ENCODE measurements around the gene KPNA6. TPM values are rescaled to one million over a fixed set of nuclear protein-coding genes. Genes with fewer than 3 reads are reported as not detected.

The KPNA6 gene
- total and polyA plus RNA-seq, 2 of the 13 experiments (the other 11 are each of a cell fraction or from before 2014, with no cell fraction given): 22.0 to 47.5 TPM

GRCh38 chr1:32111040-32111623 is 3.3 kb downstream of the KPNA6 start:
- peaks cover 76% of the 10 kb centered on the region for H3K79me2 ChIP-seq (ENCODE audit: insufficient read depth, low read length)
- ChIA-PET POLR2A (interaction anchor here (0.6 kb wide), 1 partner anchor 79 kb away, joined by 6 read pairs; no protein-coding TSS in a partner anchor), CTCF (ENCODE audit: low intra/inter-chr PET ratio, low total read pairs) (no interaction called here)
- ATAC-seq (no peak), FAIRE-seq (no peak), DNase-seq (ENCODE audit: low spot score) (no peak)
- H3K27ac ChIP-seq (ENCODE audit: extremely low read length, insufficient read depth, low read length): no peak overlapping the region
- peaks cover 0 to 8% of the 10 kb centered on the region in 2 experiments; a peak in 1 of 5 replicates for H3K36me3 ChIP-seq (replicated peaks in 1 of 2; ENCODE audit: control insufficient read depth in 1 of 2, insufficient read depth in 2 of 2, low read length in 2 of 2)
- no peaks in the 10 kb centered on the region for H3K9me3 ChIP-seq (ENCODE audit: low read length)
- in situ Hi-C loops (cut with HindIII; ENCODE audit: extremely low pct_ligation_motif_present, low pct_unique_long_range_greater_than_20kb): no loop called here
- H3K4me3 ChIP-seq (replicated peaks in 1 of 3; ENCODE audit: insufficient read depth in 1 of 3, low read depth in 2 of 3, low read length in 3 of 3): no peak overlapping the region
- no peaks in the 10 kb centered on the region; a peak in 1 of 5 replicates for H3K27me3 ChIP-seq (ENCODE audit: control insufficient read depth in 1 of 2, insufficient read depth in 2 of 2, low read length in 2 of 2)
- H3K4me1 ChIP-seq (ENCODE audit: insufficient read depth, low read length): peaks cover 40% of the 10 kb centered on the region
- intact Hi-C loops (cut with micrococcal nuclease; ENCODE audit: unreplicated experiment): no loop called here
- H3K9ac ChIP-seq (ENCODE audit: insufficient read depth, low read depth, low read length): no peak overlapping the region
- no peak for TF ChIP-seq ARHGAP35 (CRISPR knock-in tag; IDR thresholded peaks at IDR 0.05; ENCODE audit: borderline replicate concordance)
- TF ChIP-seq ZNF329 (CRISPR knock-in tag; IDR thresholded peaks at IDR 0.05; ENCODE audit: low read depth): no peak
- TF ChIP-seq MAFK (conservative IDR thresholded peaks at IDR 0.05 in 1 of 2, IDR thresholded peaks at IDR 0.05 in 1 of 2; ENCODE audit: low read length in 2 of 2): no peak
- no peak for TF ChIP-seq MED13 (CRISPR knock-in tag; IDR thresholded peaks at IDR 0.05)
- no peak for TF ChIP-seq NFRKB (IDR thresholded peaks at IDR 0.05)
- TF ChIP-seq ZNF576 (CRISPR knock-in tag; IDR thresholded peaks at IDR 0.05): no peak
- TF ChIP-seq MLLT10 (CRISPR knock-in tag; IDR thresholded peaks at IDR 0.05): no peak
- TF ChIP-seq FOXO4 (CRISPR knock-in tag; conservative IDR thresholded peaks at IDR 0.05): no peak
- no peak overlapping the region; the same call in 1 of the 2 replicates for H3K4me2 ChIP-seq (ENCODE audit: low read depth, low read length)
- peaks cover 12% of the 10 kb centered on the region; the same call in 1 of the 2 replicates for H4K20me1 ChIP-seq (ENCODE audit: insufficient read depth, low read length)
- H2AFZ ChIP-seq (ENCODE audit: low read length): no peak overlapping the region
- TSS peak; percentile 29 for BruUV-seq (replicated peaks)
- 100% methylated on average over 2 of the region's 2 CpGs for WGBS (ENCODE audit: low lambda C conversion rate)
